ENCODE measurements around the gene MED26. TPM values are rescaled to one million over a fixed set of nuclear protein-coding genes. Genes with fewer than 3 reads are reported as not detected.

The MED26 gene
- total and polyA plus RNA-seq, 2 experiments from 2014 or later = 9.1 to 14.2 TPM

DNA sequence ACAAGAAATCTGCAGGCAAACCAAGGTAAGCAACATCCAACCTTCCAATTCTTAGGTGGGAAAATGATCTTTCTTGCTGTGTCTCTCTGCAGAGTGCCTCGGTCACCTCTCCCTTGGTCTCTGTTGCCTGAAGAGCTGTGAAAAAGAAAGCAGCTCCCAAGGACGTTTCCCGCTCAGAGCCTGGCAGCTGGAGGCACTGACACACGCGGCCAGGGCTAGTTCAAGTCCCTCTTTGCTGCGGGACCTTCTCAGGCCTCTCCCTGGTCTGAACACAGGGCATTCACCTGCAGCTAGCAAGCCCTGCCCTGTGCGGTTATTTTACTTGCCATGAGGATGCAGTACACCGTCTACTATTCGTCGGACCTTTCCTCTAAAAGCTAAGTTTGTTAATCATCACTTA, 3.8 kb downstream of the MED26 start:
- TF ChIP-seq, protein P1, sequence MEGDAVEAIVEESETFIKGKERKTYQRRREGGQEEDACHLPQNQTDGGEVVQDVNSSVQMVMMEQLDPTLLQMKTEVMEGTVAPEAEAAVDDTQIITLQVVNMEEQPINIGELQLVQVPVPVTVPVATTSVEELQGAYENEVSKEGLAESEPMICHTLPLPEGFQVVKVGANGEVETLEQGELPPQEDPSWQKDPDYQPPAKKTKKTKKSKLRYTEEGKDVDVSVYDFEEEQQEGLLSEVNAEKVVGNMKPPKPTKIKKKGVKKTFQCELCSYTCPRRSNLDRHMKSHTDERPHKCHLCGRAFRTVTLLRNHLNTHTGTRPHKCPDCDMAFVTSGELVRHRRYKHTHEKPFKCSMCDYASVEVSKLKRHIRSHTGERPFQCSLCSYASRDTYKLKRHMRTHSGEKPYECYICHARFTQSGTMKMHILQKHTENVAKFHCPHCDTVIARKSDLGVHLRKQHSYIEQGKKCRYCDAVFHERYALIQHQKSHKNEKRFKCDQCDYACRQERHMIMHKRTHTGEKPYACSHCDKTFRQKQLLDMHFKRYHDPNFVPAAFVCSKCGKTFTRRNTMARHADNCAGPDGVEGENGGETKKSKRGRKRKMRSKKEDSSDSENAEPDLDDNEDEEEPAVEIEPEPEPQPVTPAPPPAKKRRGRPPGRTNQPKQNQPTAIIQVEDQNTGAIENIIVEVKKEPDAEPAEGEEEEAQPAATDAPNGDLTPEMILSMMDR (IDR thresholded peaks at IDR 0.05; ENCODE audit: low read depth, low read length) = no peak
- DNase-seq (ENCODE audit: low read depth in 1 of 2, low spot score in 1 of 2) = no peak
- Histone ChIP-seq H3K4me3 (no peak overlapping the region), H3K4me1 (ENCODE audit: low read depth) (peaks cover 9% of the 10 kb centered on the region), H3K27me3 (no peaks in the 10 kb centered on the region), H3K36me3 (no peaks in the 10 kb centered on the region), H3K9me3 (ENCODE audit: low read depth) (no peaks in the 10 kb centered on the region), H3K27ac (no peak overlapping the region)

DNA sequence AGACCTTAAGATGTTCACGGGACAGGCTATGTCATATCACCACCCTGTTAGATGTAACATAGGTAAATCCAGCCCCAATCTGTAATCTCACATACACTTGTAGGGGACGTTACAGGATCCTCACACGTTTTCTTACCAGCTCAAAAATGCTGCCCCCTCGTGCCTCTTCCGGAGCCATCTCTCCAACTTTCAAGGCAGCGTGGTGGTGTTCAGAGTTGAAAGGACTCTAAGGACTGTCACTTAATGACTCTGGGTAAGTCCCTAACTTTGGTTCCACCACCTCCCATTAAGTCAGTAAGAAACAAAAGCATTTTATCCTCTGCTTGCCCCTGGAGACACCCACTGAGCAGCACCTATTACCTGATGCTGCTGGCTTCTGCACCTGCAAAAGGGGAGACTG, 4.4 kb downstream of the MED26 start:
- H3K27me3 ChIP-seq = no peaks in the 10 kb centered on the region
- TF ChIP-seq, protein P1 (IDR thresholded peaks at IDR 0.05; ENCODE audit: low read depth, low read length) = no peak
- no peak overlapping the region for H3K27ac ChIP-seq
- no peaks in the 10 kb centered on the region for H3K9me3 ChIP-seq (ENCODE audit: low read depth)
- peaks cover 5% of the 10 kb centered on the region for H3K4me1 ChIP-seq (ENCODE audit: low read depth)
- DNase-seq (ENCODE audit: low read depth in 1 of 2, low spot score in 1 of 2) = no peak
- no peak overlapping the region for H3K4me3 ChIP-seq
- no peaks in the 10 kb centered on the region for H3K36me3 ChIP-seq

GRCh38 chr19:16623066-16623465, 4.9 kb downstream of the MED26 start:
- Histone ChIP-seq H3K36me3 (no peaks in the 10 kb centered on the region), H3K9me3 (ENCODE audit: low read depth) (no peaks in the 10 kb centered on the region), H3K27ac (no peak overlapping the region), H3K4me3 (no peak overlapping the region), H3K27me3 (no peaks in the 10 kb centered on the region), H3K4me1 (ENCODE audit: low read depth) (peaks cover 5% of the 10 kb centered on the region)
- DNase-seq (ENCODE audit: low read depth in 1 of 2, low spot score in 1 of 2) = no peak
- TF ChIP-seq, protein P1 (IDR thresholded peaks at IDR 0.05; ENCODE audit: low read depth, low read length) = no peak

DNA sequence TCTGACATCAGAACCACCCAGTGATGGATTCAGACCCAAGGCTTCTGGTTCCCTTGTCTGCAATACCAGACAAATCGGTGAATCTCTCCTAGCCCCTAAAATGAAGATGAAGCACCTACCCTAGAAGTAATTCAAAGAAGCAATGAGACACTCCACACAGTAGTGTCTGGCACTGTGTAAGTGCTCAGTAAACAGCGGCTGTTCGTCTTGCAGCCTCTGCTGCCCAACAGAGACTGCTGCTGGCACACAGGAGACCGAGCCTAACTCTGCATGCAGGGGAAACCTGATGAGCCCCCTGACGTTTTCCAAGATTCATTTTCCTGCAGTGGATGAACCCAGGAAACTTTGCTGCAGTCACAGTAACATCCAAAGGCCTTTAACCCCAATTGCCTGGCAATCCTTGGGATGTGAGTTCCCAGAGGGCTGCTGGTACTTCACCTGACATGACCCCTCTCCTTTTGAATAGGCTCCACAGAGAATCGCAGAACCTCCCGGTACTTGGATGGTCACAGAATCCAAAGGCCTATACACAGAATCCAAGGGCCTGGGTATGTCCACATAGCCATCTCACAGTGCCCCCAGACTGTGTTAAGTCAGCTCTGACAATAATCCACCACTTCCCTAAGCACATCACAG, 6.7 kb downstream of the MED26 start:
- TF ChIP-seq, protein P1 (IDR thresholded peaks at IDR 0.05; ENCODE audit: low read depth, low read length) = no peak
- H3K9me3 ChIP-seq (ENCODE audit: low read depth) = no peaks in the 10 kb centered on the region
- H3K36me3 ChIP-seq = no peaks in the 10 kb centered on the region
- no peak overlapping the region for H3K4me3 ChIP-seq
- peaks cover under 1% of the 10 kb centered on the region for H3K4me1 ChIP-seq (ENCODE audit: low read depth)
- H3K27me3 ChIP-seq = no peaks in the 10 kb centered on the region
- H3K27ac ChIP-seq = no peak overlapping the region
- DNase-seq (ENCODE audit: low read depth in 1 of 2, low spot score in 1 of 2) = no peak

GRCh38 chr19:16620584-16620983, 7.4 kb downstream of the MED26 start:
- Histone ChIP-seq H3K27me3 (no peaks in the 10 kb centered on the region), H3K4me1 (ENCODE audit: low read depth) (no peaks in the 10 kb centered on the region), H3K36me3 (no peaks in the 10 kb centered on the region), H3K4me3 (no peak overlapping the region), H3K9me3 (ENCODE audit: low read depth) (no peaks in the 10 kb centered on the region), H3K27ac (no peak overlapping the region)
- TF ChIP-seq, protein P1 (IDR thresholded peaks at IDR 0.05; ENCODE audit: low read depth, low read length) = no peak
- no peak for DNase-seq (ENCODE audit: low read depth in 1 of 2, low spot score in 1 of 2)
